Measurements from ENCODE around the gene MTUS2.

GRCh38 chr13:29077051-29077813, 257.1 kb downstream of the MTUS2 start:
- TF ChIP-seq CTCF (IDR thresholded peaks at IDR 0.05; ENCODE audit: low read depth, low read length, missing input control), result no peak
- no peak for TF ChIP-seq ATF3 (IDR thresholded peaks at IDR 0.05)
- TF ChIP-seq TAF1 (conservative IDR thresholded peaks at IDR 0.05), result no peak
- no peak for TF ChIP-seq JUND (IDR thresholded peaks at IDR 0.05)
- no peak for TF ChIP-seq REST (IDR thresholded peaks at IDR 0.05)
- TF ChIP-seq RAD21 (IDR thresholded peaks at IDR 0.05), result no peak
- TF ChIP-seq FOXA1 (IDR thresholded peaks at IDR 0.05), result no peak
- TF ChIP-seq EGR1 (IDR thresholded peaks at IDR 0.05; ENCODE audit: low read depth in 2 of 2), result no peak
